WTC11 (cell line): Measurements from ENCODE around the gene WNT5A. TPM values are rescaled to one million over a fixed set of nuclear protein-coding genes. Genes with fewer than 3 reads are reported as not detected.

Experiments
- ATAC-seq: fragments of 200-7000 bp; cut with Tn5 transposase; 2 replicates; pipeline ENCODE4 v1.10.0; 2021; ENCODE audit warnings: mild to moderate bottlenecking, moderate library complexity
- CTCF ChIA-PET: fragments of 300-600 bp; sonication (Branson Sonifier 250); formaldehyde crosslinking; loops from one replicate; lab custom pipeline; 2021; ENCODE audit warnings: antibody characterized with exemption; lab: Charles Lee
- POLR2A ChIA-PET: fragments of 350-600 bp; sonication (Branson Sonifier 250); formaldehyde crosslinking; loops from one replicate; lab custom pipeline; 2021; ENCODE audit warnings: antibody characterized with exemption; lab: Charles Lee
- DNase-seq: peaks from one replicate; pipeline ENCODE4 v3.0.0; 2021; ENCODE audit warnings: low spot score
- H3K27ac Mint-ChIP-seq: 2 replicates; pipeline ENCODE4 v1.8.0; 2021; ENCODE audit warnings: mixed read lengths
- H3K27me3 Mint-ChIP-seq: 2 replicates; pipeline ENCODE4 v1.8.0; 2021; ENCODE audit warnings: low read depth, mild to moderate bottlenecking, moderate library complexity, mixed read lengths
- H3K36me3 Mint-ChIP-seq: 2 replicates; pipeline ENCODE4 v1.8.0; 2021; ENCODE audit warnings: mixed read lengths
- H3K4me1 Mint-ChIP-seq: 2 replicates; pipeline ENCODE4 v1.8.0; 2022; ENCODE audit warnings: mixed read lengths
- H3K4me3 Mint-ChIP-seq: 2 replicates; pipeline ENCODE4 v1.8.0; 2021; ENCODE audit warnings: mild to moderate bottlenecking, moderate library complexity, mixed read lengths
- H3K9me3 Mint-ChIP-seq: 2 replicates; pipeline ENCODE4 v1.8.0; 2021; ENCODE audit warnings: mixed read lengths
- E2F1 ChIP-seq: sonication (generic); formaldehyde crosslinking; IDR thresholded peaks from 2 replicates; pipeline ENCODE4 v1.8.0; 2022; ENCODE audit warnings: mild to moderate bottlenecking, missing genetic modification reagents
- E2F4 ChIP-seq: sonication (generic); formaldehyde crosslinking; IDR thresholded peaks from 2 replicates; pipeline ENCODE4 v1.8.1; 2022; ENCODE audit warnings: low read depth, mild to moderate bottlenecking, moderate library complexity, missing genetic modification reagents, borderline replicate concordance
- ELF4 ChIP-seq: sonication (generic); formaldehyde crosslinking; IDR thresholded peaks from 2 replicates; pipeline ENCODE4 v1.8.1; 2022; ENCODE audit warnings: low read depth, mild to moderate bottlenecking, moderate library complexity, missing genetic modification reagents
- ETV6 ChIP-seq: sonication (generic); formaldehyde crosslinking; IDR thresholded peaks from 2 replicates; pipeline ENCODE4 v1.8.1; 2022; ENCODE audit warnings: mild to moderate bottlenecking, missing genetic modification reagents
- GABPB1 ChIP-seq: sonication (generic); formaldehyde crosslinking; IDR thresholded peaks from 2 replicates; pipeline ENCODE4 v1.8.1; 2023; ENCODE audit warnings: mild to moderate bottlenecking, missing genetic modification reagents
- HMGXB4 ChIP-seq: sonication (generic); formaldehyde crosslinking; IDR thresholded peaks from 2 replicates; pipeline ENCODE4 v1.8.1; 2023; ENCODE audit warnings: mild to moderate bottlenecking, moderate library complexity, missing genetic modification reagents
- IRF2 ChIP-seq: sonication (generic); formaldehyde crosslinking; IDR thresholded peaks from 2 replicates; pipeline ENCODE4 v1.8.0; 2022; ENCODE audit warnings: low read depth, missing genetic modification reagents, borderline replicate concordance
- MLX ChIP-seq: sonication (generic); formaldehyde crosslinking; IDR thresholded peaks from 2 replicates; pipeline ENCODE4 v1.8.1; 2023; ENCODE audit warnings: mild to moderate bottlenecking, missing genetic modification reagents, moderate library complexity
- MYBL2 ChIP-seq: sonication (generic); formaldehyde crosslinking; IDR thresholded peaks from 2 replicates; pipeline ENCODE4 v1.8.1; 2023; ENCODE audit warnings: mild to moderate bottlenecking, moderate library complexity, missing genetic modification reagents
- NFATC4 ChIP-seq: fragments of 250-450 bp; sonication (Bioruptor Pico); IDR thresholded peaks from 2 replicates; pipeline ENCODE4 v1.9.0; 2021; ENCODE audit warnings: mild to moderate bottlenecking
- NFE2L1 ChIP-seq: sonication (generic); formaldehyde crosslinking; IDR thresholded peaks from 2 replicates; pipeline ENCODE4 v1.8.1; 2023; ENCODE audit warnings: missing genetic modification reagents
- NR2C2 ChIP-seq: sonication (generic); formaldehyde crosslinking; IDR thresholded peaks from 2 replicates; pipeline ENCODE4 v1.8.0; 2022; ENCODE audit warnings: mild to moderate bottlenecking, missing genetic modification reagents
- NR3C1 ChIP-seq: sonication (generic); formaldehyde crosslinking; conservative IDR thresholded peaks from 2 replicates; pipeline ENCODE4 v1.8.1; 2023; ENCODE audit warnings: low read depth, mild to moderate bottlenecking, missing genetic modification reagents
- OVOL2 ChIP-seq: fragments of 250-450 bp; sonication (Bioruptor Pico); IDR thresholded peaks from 2 replicates; pipeline ENCODE4 v1.9.0; 2021; ENCODE audit warnings: mild to moderate bottlenecking, borderline replicate concordance
- SMAD4 ChIP-seq: sonication (generic); formaldehyde crosslinking; IDR thresholded peaks from 2 replicates; pipeline ENCODE4 v1.8.0; 2022; ENCODE audit warnings: mild to moderate bottlenecking, missing genetic modification reagents
- SP1 ChIP-seq: sonication (generic); formaldehyde crosslinking; conservative IDR thresholded peaks from 2 replicates; pipeline ENCODE4 v1.8.1; 2022; ENCODE audit warnings: missing genetic modification reagents
- TEAD1 ChIP-seq: sonication (generic); formaldehyde crosslinking; IDR thresholded peaks from 2 replicates; pipeline ENCODE4 v1.8.0; 2022; ENCODE audit warnings: mild to moderate bottlenecking, missing genetic modification reagents
- USF2 ChIP-seq: sonication (generic); formaldehyde crosslinking; IDR thresholded peaks from 2 replicates; pipeline ENCODE4 v1.8.1; 2023; ENCODE audit warnings: mild to moderate bottlenecking, missing genetic modification reagents, moderate library complexity
- ZBTB43 ChIP-seq: sonication (generic); formaldehyde crosslinking; IDR thresholded peaks from 2 replicates; pipeline ENCODE4 v1.8.1; 2023; ENCODE audit warnings: mild to moderate bottlenecking, missing genetic modification reagents
- ZMAT4 ChIP-seq: fragments of 250-450 bp; sonication (Bioruptor Pico); IDR thresholded peaks from 2 replicates; pipeline ENCODE4 v1.9.0; 2021; ENCODE audit warnings: mild to moderate bottlenecking
- ZNF219 ChIP-seq: sonication (generic); formaldehyde crosslinking; IDR thresholded peaks from 2 replicates; pipeline ENCODE4 v1.8.0; 2023; ENCODE audit warnings: missing genetic modification reagents, mild to moderate bottlenecking, borderline replicate concordance
- ZNF232 ChIP-seq: sonication (generic); formaldehyde crosslinking; IDR thresholded peaks from 2 replicates; pipeline ENCODE4 v1.8.0; 2022; ENCODE audit warnings: mild to moderate bottlenecking, missing genetic modification reagents
- ZNF263 ChIP-seq: sonication (generic); formaldehyde crosslinking; IDR thresholded peaks from 2 replicates; pipeline ENCODE4 v1.8.1; 2022; ENCODE audit warnings: low read depth, mild to moderate bottlenecking, moderate library complexity, missing genetic modification reagents
- total RNA-seq: library from RNA; stranded (reverse); gene quantifications from 3 replicates; pipeline ENCODE4 v1.2.3, GENCODE V29; 2021

Gene WNT5A
- total RNA-seq, 1 experiment from 2014 or later, result 10.6 TPM

- H3K9me3 Mint-ChIP-seq, result peaks cover 8% of the 10 kb centered on the region; the same call in 1 of the 2 replicates
- H3K4me1 Mint-ChIP-seq, result no peaks in the 10 kb centered on the region
- no peak for TF ChIP-seq TEAD1 (CRISPR knock-in tag)
- no peak for TF ChIP-seq OVOL2 (CRISPR knock-in tag)
- no peak for TF ChIP-seq USF2 (CRISPR knock-in tag)
- no peak for TF ChIP-seq NR3C1 (CRISPR knock-in tag)
- TF ChIP-seq SP1, result no peak
- TF ChIP-seq IRF2, result no peak
- TF ChIP-seq ZBTB43, result no peak
- TF ChIP-seq ETV6 (CRISPR knock-in tag), result no peak
- no peak for TF ChIP-seq SMAD4 (CRISPR knock-in tag)
- no peak for TF ChIP-seq NFE2L1 (CRISPR knock-in tag)
- H3K4me3 Mint-ChIP-seq, result no peak overlapping the region
- H3K27me3 Mint-ChIP-seq, result no peaks in the 10 kb centered on the region; the same call in 1 of the 2 replicates
- H3K36me3 Mint-ChIP-seq, result no peaks in the 10 kb centered on the region
- H3K27ac Mint-ChIP-seq, result no peak overlapping the region
- POLR2A ChIA-PET, result no interaction called here
- CTCF ChIA-PET, result no interaction called here
- ATAC-seq (no peak), DNase-seq (no peak)
Measured at GRCh38 chr3:55427739-55428138, 59.4 kb downstream of the WNT5A start.

GRCh38 chr3:55426486-55426885 lies 60.6 kb downstream of the WNT5A start:
- no peak for ATAC-seq
- Mint-ChIP-seq H3K4me1 (no peaks in the 10 kb centered on the region), H3K27ac (no peak overlapping the region)
- no peak for DNase-seq
- TF ChIP-seq GABPB1 (no peak), ETV6 (CRISPR knock-in tag) (no peak), E2F4 (CRISPR knock-in tag) (no peak), HMGXB4 (CRISPR knock-in tag) (no peak), ZMAT4 (CRISPR knock-in tag) (no peak), USF2 (CRISPR knock-in tag) (no peak), ELF4 (CRISPR knock-in tag) (no peak), E2F1 (CRISPR knock-in tag) (no peak), NR2C2 (CRISPR knock-in tag) (no peak), NFATC4 (CRISPR knock-in tag) (no peak), IRF2 (no peak), ZNF232 (CRISPR knock-in tag) (no peak), ZNF263 (CRISPR knock-in tag) (no peak), MYBL2 (CRISPR knock-in tag) (no peak), MLX (CRISPR knock-in tag) (no peak), TEAD1 (CRISPR knock-in tag) (no peak), ZNF219 (CRISPR knock-in tag) (no peak)
- TF ChIP-seq, all 79 proteins: peak for 0
- ChIA-PET CTCF (no interaction called here), POLR2A (no interaction called here)
- Mint-ChIP-seq H3K9me3 (peaks cover 13% of the 10 kb centered on the region), H3K36me3 (no peaks in the 10 kb centered on the region), H3K4me3 (no peak overlapping the region), H3K27me3 (no peaks in the 10 kb centered on the region; the same call in 1 of the 2 replicates)
